D341Med (cell line): ENCODE measurements around the gene TLR6.
A peak's percentile ranks its signal among the peaks of the same experiment; 100 is the strongest.
"Not testable (repeated sequence)": the region's sequence is repeated elsewhere in the genome, so short reads cannot be mapped to it uniquely, and the experiment has no call there.

Experiments used
- DNase-seq: peaks from one replicate; pipeline ENCODE4 v3.0.0; 2012; ENCODE audit warnings: low spot score

Gene TLR6

GRCh38 chr4:38787693-38788092 lies 68.9 kb downstream of the TLR6 start:
- no peak for DNase-seq

DNA sequence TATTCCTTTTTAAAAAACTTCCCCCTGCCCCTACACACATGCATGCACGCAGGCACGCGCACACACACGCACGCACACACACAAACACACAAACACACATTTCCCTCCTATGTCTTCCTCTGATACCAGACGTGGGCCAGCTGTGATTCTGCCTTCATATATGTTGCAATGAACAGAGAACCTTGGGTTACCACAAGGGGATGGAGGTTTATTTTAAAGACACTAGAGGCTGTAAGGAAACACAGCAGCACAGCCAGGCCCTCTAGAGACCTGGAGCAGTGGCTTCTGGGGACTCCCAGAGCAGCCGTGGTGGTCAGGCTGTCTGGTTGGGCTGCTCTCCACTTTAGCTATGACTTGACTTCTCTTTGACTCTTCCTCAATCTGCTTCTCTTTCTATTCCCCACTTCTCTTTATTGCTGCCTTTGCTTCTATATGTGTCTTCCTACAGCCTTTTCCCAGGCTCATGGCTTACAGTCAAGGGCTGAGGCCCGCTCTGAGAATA lies 70.7 kb downstream of the TLR6 start:
- no peak for DNase-seq

DNA sequence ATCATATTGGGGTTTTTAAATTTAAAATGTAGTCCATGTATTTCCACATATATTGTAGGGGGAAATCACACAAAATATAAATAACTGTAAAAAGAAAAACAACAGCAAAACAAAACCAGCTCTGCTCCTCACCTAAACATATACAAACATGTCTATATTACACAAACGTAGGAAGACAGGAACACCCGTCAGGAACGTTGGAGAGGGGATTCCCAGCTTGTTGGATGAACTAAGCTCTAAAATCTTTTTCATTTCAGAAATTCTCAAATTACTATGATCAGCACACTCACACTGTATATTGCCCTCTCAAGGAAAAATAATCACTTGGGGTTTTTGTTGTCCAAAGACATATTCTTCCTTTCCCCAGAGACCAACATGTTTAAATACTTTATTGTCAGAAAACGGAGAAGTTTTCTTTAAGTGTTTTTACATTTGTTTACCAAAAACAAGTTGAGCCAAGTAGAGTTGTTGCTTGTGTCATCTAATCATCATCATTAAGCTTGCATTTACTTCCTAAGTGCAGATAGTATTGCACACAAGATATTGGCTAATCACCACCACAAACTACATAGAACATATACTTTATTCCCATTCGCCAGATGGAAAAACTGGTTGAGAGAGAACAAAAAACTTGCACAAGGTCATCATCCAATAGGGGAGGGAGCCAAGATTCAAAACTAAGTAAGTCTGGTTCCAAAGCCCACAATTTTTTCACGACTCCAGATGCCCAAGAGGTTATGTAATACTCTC lies 71.4 kb downstream of the TLR6 start:
- DNase-seq: no peak

- no peak for DNase-seq
These were observed 72.5 kb downstream of the TLR6 start for GRCh38 chr4:38784141-38784540.

DNA sequence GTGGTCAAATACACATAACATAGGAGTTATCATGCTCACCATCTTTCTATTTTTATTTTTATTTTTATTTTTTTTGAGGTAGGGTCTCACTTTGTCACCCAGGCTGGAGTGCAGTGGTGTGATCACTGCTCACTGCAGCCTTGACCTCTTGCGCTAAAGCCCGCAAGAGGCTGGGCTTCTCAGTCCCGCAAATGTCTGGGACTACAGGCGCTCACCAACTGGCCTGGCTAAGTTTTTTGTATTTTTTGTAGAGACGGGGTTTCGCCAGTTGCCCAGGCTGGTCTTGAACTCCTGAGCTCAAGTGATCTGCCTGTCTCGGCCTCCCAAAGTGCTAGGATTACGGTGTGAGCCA lies 73.5 kb downstream of the TLR6 start:
- no peak for DNase-seq

- peak; percentile 64 for DNase-seq
These were observed 74.0 kb downstream of the TLR6 start, which contains the start of gene TLR10 for GRCh38 chr4:38782452-38783108. TLR10 (minus strand) TSS chr4:38782990; CDS start chr4:38775590, 7,400 bp downstream.

DNA sequence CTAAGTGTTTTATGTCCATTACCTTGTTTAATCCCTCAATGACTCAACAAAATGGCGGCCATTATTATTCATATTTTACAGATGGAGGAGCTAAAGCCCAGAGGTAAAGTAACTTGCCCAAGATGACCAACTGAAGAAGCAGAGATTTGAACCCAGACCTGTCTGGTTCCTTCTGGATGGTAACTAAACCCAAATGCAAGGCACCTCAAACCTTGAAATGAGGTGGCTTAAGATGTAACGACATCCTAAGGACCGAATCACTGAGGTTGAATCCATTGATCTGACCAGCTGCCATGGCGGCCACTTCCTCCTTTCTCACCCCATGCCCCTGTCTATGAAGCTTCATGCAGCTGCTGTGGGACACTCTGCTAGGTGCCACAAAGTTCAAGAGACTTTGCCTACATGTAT lies 74.8 kb downstream of the TLR6 start:
- no peak for DNase-seq

- no peak for DNase-seq
These were observed 75.7 kb downstream of the TLR6 start for GRCh38 chr4:38780833-38781484.

DNA sequence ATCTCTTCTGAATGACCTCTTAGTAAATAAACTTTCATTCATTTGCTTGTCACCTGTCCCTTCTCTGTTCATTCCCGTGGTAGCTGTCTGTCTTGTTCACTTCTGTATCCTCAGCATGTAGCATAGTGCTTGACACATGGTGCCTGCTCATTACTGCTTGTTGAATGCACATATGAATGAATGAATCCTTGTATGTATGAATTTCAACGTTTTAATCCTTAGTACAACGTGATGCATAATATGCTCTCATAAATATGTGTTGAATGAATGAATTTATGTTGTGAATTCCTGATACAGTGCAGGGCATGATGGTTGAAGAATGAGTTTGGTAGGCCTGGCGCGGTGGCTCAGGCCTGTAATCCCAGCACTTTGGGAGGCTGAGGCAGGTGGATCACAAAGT lies 76.8 kb downstream of the TLR6 start:
- DNase-seq: no peak

DNA sequence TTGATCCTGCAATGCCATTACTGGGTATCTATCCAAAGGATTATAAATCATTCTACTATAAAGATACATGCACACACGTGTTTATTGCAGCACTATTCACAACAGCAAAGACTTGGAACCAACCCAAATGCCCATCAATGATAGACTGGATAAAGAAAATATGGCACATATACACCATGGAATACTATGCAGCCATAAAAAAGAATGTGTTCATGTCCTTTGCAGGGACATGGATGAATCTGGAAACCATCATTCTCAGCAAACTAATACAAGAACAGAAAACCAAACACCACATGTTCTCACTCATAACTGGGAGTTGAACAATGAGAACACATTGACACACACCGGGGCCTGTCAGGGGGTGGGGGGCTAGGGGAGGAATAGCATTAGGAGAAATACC lies 78.7 kb downstream of the TLR6 start:
- DNase-seq: not testable (repeated sequence)

- no peak for DNase-seq
These were observed 81.3 kb downstream of the TLR6 start for GRCh38 chr4:38775326-38775725.

DNA sequence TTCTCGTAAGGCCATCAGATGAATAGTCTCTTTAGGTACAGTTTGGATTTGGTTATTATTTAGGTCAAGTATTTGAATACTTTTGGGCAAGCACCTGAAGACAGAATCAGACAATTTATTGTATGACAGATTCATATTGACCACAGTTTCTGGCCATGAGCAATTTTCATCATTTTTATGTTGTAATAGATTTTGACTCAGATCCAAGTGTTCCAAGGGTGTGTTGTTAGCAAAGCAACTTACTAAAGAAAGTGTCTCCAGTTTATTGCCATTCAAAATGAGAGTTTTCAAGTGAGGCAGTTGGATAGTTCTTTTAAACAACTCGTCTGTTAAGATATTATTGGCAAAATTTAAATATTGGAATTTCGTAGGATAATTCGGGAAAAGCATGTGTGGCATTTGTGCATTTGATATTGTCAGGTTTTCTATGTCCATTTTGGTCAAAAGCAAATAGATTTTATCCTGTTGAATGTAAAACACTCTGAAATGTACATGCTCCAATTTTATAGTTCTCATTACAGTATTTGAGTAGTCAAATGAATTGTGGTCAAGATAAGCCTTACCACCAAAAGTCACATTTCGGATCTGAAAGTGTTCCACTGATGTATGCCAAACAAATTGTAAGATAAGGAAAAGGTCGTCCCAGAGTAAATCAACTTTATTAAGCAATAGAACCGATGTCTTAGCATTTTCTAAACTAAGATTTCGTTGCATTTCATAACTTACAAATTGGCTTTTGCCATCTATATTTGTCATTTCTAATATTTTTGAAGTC lies 82.2 kb downstream of the TLR6 start:
- DNase-seq: no peak
